CD8-positive, alpha-beta memory T cell (primary cell): Measurements from ENCODE around the gene TCOF1. TPM values are rescaled to one million over a fixed set of nuclear protein-coding genes. Genes with fewer than 3 reads are reported as not detected.

Experiments used
- CTCF ChIA-PET: fragments of 350-600 bp; sonication (Branson Sonifier 250); formaldehyde crosslinking; loops from one replicate; lab custom pipeline; 2021; ENCODE audit warnings: antibody characterized with exemption; lab: Charles Lee
- POLR2A ChIA-PET: fragments of 350-600 bp; sonication (Branson Sonifier 250); formaldehyde crosslinking; loops from one replicate; lab custom pipeline; 2021; ENCODE audit warnings: antibody characterized with exemption; lab: Charles Lee
- DNase-seq, 5 donors: peaks; one replicate each; pipeline versions ENCODE4 v3.0.0 to v3.0.0-alpha.2; 2020 to 2022; ENCODE audit warnings: mixed read lengths in 1 of 5
- H3K27ac ChIP-seq: one replicate; pipeline ENCODE4 v1.7.0; 2013; ENCODE audit warnings: low read depth, mild to moderate bottlenecking, low read length, moderate library complexity
- H3K27me3 ChIP-seq: 2 replicates; pipeline ENCODE4 v1.7.0; 2013; ENCODE audit warnings: low read length, mild to moderate bottlenecking; ENCODE audit not compliant: insufficient read depth, poor library complexity, severe bottlenecking
- H3K36me3 ChIP-seq: 2 replicates; pipeline ENCODE4 v1.7.0; 2013; ENCODE audit warnings: mild to moderate bottlenecking, low read length, moderate library complexity; ENCODE audit not compliant: insufficient read depth
- H3K4me1 ChIP-seq: 2 replicates; pipeline ENCODE4 v1.7.0; 2013; ENCODE audit warnings: mild to moderate bottlenecking, low read length, moderate library complexity; ENCODE audit not compliant: insufficient read depth
- H3K4me3 ChIP-seq: 2 replicates; pipeline ENCODE4 v1.7.0; 2013; ENCODE audit warnings: mild to moderate bottlenecking, low read length
- H3K9me3 ChIP-seq: 2 replicates; pipeline ENCODE4 v1.7.0; 2013; ENCODE audit warnings: mild to moderate bottlenecking, low read length
- H3K27ac Mint-ChIP-seq, 8 donors: one replicate each; pipeline ENCODE4 v1.8.0; 2020 to 2021; ENCODE audit warnings: mixed read lengths in 8 of 8, mild to moderate bottlenecking in 6 of 8, inconsistent platforms in 3 of 8, moderate library complexity in 3 of 8
- H3K27me3 Mint-ChIP-seq, 2 donors: one replicate each; pipeline ENCODE4 v1.8.0; 2020 to 2021; ENCODE audit warnings: mixed read lengths in 2 of 2, mild to moderate bottlenecking in 1 of 2, moderate library complexity in 1 of 2
- H3K36me3 Mint-ChIP-seq, 3 donors: one replicate each; pipeline ENCODE4 v1.8.0; 2020 to 2021; ENCODE audit warnings: mixed read lengths in 3 of 3, inconsistent platforms in 1 of 3, mild to moderate bottlenecking in 1 of 3
- H3K4me1 Mint-ChIP-seq, 3 donors: one replicate each; pipeline ENCODE4 v1.8.0; 2020 to 2021; ENCODE audit warnings: mixed read lengths in 3 of 3, inconsistent platforms in 1 of 3, mild to moderate bottlenecking in 1 of 3
- H3K4me3 Mint-ChIP-seq, 7 donors: one replicate each; pipeline ENCODE4 v1.8.0; 2020 to 2021; ENCODE audit warnings: mixed read lengths in 7 of 7, mild to moderate bottlenecking in 6 of 7, moderate library complexity in 4 of 7, inconsistent platforms in 2 of 7
- H3K9me3 Mint-ChIP-seq, 5 donors: one replicate each; pipeline ENCODE4 v1.8.0; 2020 to 2022; ENCODE audit warnings: mixed read lengths in 5 of 5, mild to moderate bottlenecking in 3 of 5, moderate library complexity in 2 of 5, inconsistent platforms in 1 of 5
- polyA plus RNA-seq: library from polyadenylated mRNA; unstranded; fragments of 300-500 nt; fragmentation: Illumina TruSeq; gene quantifications from one replicate; pipeline ENCODE4 v1.2.3, GENCODE V29; 2021
- total RNA-seq, 2 experiments: library from RNA; stranded (reverse); gene quantifications; one replicate each; pipeline ENCODE4 v1.2.3, GENCODE V29; 2021

TCOF1 gene
- total and polyA plus RNA-seq, 3 experiments from 2014 or later: 33.1 to 120 (median 116) TPM

DNA sequence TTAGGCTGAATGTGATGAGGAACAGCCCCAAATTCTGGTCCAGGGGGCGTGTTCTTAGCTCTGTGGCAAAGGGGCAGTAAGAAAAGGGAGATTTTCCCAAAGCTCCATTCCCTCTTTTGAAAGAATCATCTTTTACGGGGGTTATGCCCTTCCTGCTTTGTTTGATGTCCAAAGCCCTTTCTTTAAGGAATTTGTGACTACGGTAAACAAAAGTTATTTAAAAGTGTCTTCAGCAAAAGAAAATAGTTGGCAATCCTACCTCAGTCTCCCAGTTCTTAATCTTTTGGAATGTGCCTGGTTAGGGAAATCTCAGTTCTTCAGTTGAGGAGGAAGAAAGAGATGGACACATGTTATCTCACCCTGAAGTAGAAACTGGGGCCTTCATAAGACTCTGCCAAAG lies 30.4 kb upstream of the TCOF1 start:
- H3K27ac ChIP-seq: no peak overlapping the region
- H3K27me3 ChIP-seq: no peaks in the 10 kb centered on the region
- H3K4me3 Mint-ChIP-seq: no peak overlapping the region
- POLR2A ChIA-PET: no interaction called here
- no peaks in the 10 kb centered on the region for H3K9me3 Mint-ChIP-seq
- peaks cover 1 to 2% (median 2%) of the 10 kb centered on the region in 3 donors for H3K4me1 Mint-ChIP-seq
- no peaks in the 10 kb centered on the region for H3K4me1 ChIP-seq
- H3K9me3 ChIP-seq: no peaks in the 10 kb centered on the region
- no peak overlapping the region for H3K4me3 ChIP-seq
- DNase-seq: no peak
- H3K27me3 Mint-ChIP-seq: peaks cover 4 to 24% of the 10 kb centered on the region in 2 donors
- H3K36me3 Mint-ChIP-seq: no peaks in the 10 kb centered on the region
- CTCF ChIA-PET: interaction anchor here (1.6 kb wide), 1 partner anchor 23 kb away, joined by 4 read pairs; no protein-coding TSS in a partner anchor
- no peaks in the 10 kb centered on the region for H3K36me3 ChIP-seq
- no peak overlapping the region for H3K27ac Mint-ChIP-seq

DNA sequence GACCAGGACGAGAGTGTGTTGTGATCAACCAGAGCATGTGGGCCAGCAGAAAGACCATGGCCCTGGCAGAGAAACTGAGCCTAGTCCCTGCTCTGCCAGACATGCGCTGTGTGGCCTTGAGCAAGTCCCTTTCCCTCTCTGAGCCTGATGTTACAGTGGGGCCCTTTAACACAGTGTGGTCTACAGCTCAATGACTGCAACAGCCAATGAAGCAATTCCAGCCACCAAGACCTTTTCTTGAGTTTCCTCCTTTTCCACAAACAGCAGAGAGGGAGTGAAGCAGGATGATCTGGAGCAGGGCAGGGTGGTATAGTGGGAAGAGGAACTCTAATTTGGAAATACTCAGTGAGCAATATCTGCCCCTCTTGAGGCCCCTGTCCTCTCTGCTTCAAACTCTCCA lies 29.0 kb upstream of the TCOF1 start:
- POLR2A ChIA-PET: no interaction called here

DNA sequence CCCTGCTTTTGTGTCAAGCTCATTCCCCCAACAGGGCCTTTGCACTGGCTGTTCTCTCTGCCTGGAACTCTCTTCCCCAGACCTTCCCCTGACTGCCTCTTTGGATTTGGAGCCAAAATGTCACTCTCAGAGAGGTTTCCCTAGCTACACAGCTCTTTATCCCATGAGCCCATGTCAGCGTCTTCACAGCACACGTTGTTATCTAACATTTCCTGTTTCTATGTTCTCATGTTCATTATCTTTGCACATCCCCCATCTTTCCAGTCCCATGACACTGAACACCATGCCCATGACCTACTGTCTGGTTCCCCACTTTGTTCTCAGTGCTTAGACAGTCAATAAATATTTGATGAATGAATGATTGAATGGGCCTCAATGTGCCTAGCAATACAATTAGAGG lies 28.5 kb upstream of the TCOF1 start:
- H3K4me1 Mint-ChIP-seq: no peaks in the 10 kb centered on the region
- H3K4me3 ChIP-seq: no peak overlapping the region
- no peaks in the 10 kb centered on the region for H3K36me3 ChIP-seq
- H3K27me3 Mint-ChIP-seq: peaks cover 4 to 24% of the 10 kb centered on the region in 2 donors
- no peaks in the 10 kb centered on the region for H3K36me3 Mint-ChIP-seq
- POLR2A ChIA-PET: interaction anchor here (0.6 kb wide), 1 partner anchor 681 kb away, joined by 4 read pairs; no protein-coding TSS in a partner anchor
- DNase-seq: no peak
- H3K27me3 ChIP-seq: no peaks in the 10 kb centered on the region
- H3K27ac Mint-ChIP-seq: no peak overlapping the region
- CTCF ChIA-PET: no interaction called here
- H3K4me1 ChIP-seq: no peaks in the 10 kb centered on the region
- H3K9me3 Mint-ChIP-seq: no peaks in the 10 kb centered on the region
- no peaks in the 10 kb centered on the region for H3K9me3 ChIP-seq
- no peak overlapping the region for H3K4me3 Mint-ChIP-seq
- H3K27ac ChIP-seq: no peak overlapping the region

More for the DNA sequence above, 29.0 kb upstream of the TCOF1 start:
- Mint-ChIP-seq H3K4me3 (no peak overlapping the region), H3K4me1 (no peaks in the 10 kb centered on the region), H3K36me3 (no peaks in the 10 kb centered on the region), H3K27ac (no peak overlapping the region), H3K9me3 (no peaks in the 10 kb centered on the region), H3K27me3 (peaks cover 4 to 24% of the 10 kb centered on the region in 2 donors)
- Histone ChIP-seq H3K27ac (no peak overlapping the region), H3K36me3 (no peaks in the 10 kb centered on the region), H3K4me1 (no peaks in the 10 kb centered on the region), H3K4me3 (no peak overlapping the region), H3K9me3 (no peaks in the 10 kb centered on the region), H3K27me3 (no peaks in the 10 kb centered on the region)
- DNase-seq: no peak
- CTCF ChIA-PET: no interaction called here

DNA sequence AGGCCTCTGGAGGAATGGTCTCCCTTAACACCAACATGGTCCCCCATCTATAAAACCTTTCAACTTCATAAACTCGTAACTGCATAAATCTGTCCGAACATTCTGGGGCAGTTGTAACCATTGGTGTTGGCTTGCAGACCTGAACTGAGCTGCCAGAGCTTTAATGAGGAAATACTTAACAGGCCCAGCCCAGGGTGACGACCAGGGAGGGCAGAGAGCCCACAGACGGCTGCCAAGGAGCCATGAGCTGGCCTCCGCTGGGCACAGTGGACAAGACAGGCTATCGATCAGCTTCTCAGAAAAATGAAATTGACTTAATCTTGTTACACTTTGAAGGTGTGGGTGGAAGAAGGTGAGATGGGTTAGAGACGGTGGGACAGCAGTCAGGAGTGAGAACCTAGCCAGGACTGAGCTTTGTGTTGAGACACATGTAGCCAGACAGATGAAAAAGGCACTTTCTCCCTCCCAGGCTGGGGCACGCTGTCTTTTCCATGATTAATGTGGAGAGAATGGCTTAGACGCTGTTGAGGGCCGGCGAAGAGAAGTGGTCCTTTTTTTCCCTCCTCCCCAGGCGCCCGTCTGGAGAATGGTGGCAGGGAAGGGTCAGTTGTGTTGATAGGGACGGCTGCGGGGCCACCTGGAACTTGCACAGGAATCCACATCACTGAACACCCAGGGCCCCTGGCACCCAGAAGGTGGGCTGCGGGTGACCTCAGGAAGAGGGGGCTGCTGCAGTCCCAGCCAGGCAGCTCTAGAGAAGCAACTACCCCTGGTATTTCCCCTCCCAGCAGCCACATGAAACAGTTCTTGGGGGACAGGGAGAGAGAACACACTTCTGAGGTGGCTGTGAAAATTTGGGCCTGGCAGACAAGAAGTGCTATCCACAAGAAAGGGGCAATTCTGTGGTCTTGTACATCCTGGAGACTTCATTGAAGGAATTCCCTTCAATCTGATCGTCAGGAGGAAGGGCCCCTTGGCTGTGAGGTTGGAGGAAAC lies 27.3 kb upstream of the TCOF1 start:
- H3K27ac ChIP-seq: no peak overlapping the region
- H3K4me1 ChIP-seq: no peaks in the 10 kb centered on the region
- H3K27ac Mint-ChIP-seq: no peak overlapping the region
- peaks cover 2 to 20% of the 10 kb centered on the region in 2 donors for H3K27me3 Mint-ChIP-seq
- no peaks in the 10 kb centered on the region for H3K36me3 Mint-ChIP-seq
- POLR2A ChIA-PET: no interaction called here
- no peaks in the 10 kb centered on the region for H3K4me1 Mint-ChIP-seq
- no peak overlapping the region for H3K4me3 Mint-ChIP-seq
- H3K4me3 ChIP-seq: no peak overlapping the region
- no peak for DNase-seq
- no peaks in the 10 kb centered on the region for H3K27me3 ChIP-seq
- H3K9me3 ChIP-seq: no peaks in the 10 kb centered on the region
- no peaks in the 10 kb centered on the region for H3K9me3 Mint-ChIP-seq
- no peaks in the 10 kb centered on the region for H3K36me3 ChIP-seq
- CTCF ChIA-PET: no interaction called here

DNA sequence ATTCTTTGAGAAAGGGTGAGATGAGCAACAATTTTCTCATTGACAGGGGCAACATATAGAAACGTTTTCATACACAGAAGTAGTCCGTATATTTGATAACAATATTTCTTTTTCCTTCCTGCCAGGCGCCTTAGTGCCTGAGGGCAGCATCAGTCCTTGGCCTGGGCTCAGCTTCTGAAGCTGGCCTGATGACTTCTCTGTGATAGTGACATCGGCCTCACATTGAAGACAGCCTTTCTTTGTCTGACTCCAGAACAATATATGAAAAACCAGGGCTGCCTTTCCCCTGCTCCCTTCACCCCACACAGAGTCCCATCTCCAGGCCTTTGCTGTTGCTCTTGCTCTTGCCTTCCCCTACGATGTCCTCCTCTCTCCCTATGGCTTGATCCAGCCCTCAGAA lies 24.1 kb upstream of the TCOF1 start:
- no peak for DNase-seq
- Mint-ChIP-seq H3K9me3 (no peaks in the 10 kb centered on the region), H3K4me1 (no peaks in the 10 kb centered on the region), H3K27me3 (peaks cover 3 to 9% of the 10 kb centered on the region in 2 donors), H3K36me3 (no peaks in the 10 kb centered on the region), H3K27ac (no peak overlapping the region), H3K4me3 (no peak overlapping the region)
- POLR2A ChIA-PET: no interaction called here
- Histone ChIP-seq H3K36me3 (no peaks in the 10 kb centered on the region), H3K4me3 (no peak overlapping the region), H3K4me1 (no peaks in the 10 kb centered on the region), H3K27me3 (no peaks in the 10 kb centered on the region), H3K27ac (no peak overlapping the region), H3K9me3 (no peaks in the 10 kb centered on the region)
- CTCF ChIA-PET: no interaction called here

DNA sequence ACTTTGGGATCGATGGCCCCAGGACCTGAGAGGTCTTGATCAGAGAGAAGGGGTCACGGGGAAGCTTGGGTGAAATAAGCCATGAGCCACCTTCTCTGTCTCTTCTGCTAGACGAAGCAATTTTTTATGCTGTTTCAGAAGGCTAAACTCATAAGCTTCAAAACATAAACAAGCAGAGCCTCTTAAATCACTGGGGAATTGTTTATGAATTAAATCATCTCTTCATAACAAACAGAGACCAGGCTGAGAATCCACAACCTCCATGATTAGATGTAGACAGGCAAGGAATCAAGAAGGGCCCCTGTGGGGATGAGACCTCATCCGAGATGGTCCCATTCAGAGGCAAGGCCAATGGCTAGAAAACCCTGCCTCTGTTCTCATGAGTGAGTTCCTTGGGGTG lies 21.7 kb upstream of the TCOF1 start:
- H3K9me3 ChIP-seq: no peaks in the 10 kb centered on the region
- Mint-ChIP-seq H3K4me1 (no peaks in the 10 kb centered on the region), H3K27me3 (peaks cover 0 to 1% of the 10 kb centered on the region in 2 donors), H3K27ac (no peak overlapping the region), H3K9me3 (peaks cover 0 to 2% (median 0%) of the 10 kb centered on the region in 5 donors), H3K4me3 (no peak overlapping the region), H3K36me3 (no peaks in the 10 kb centered on the region)
- POLR2A ChIA-PET: no interaction called here
- no peak overlapping the region for H3K27ac ChIP-seq
- no peak for DNase-seq
- no peaks in the 10 kb centered on the region for H3K27me3 ChIP-seq
- no peak overlapping the region for H3K4me3 ChIP-seq
- H3K36me3 ChIP-seq: no peaks in the 10 kb centered on the region
- CTCF ChIA-PET: interaction anchor here (2.0 kb wide), 1 partner anchor 14 kb away, joined by 4 read pairs; no protein-coding TSS in a partner anchor
- no peaks in the 10 kb centered on the region for H3K4me1 ChIP-seq

DNA sequence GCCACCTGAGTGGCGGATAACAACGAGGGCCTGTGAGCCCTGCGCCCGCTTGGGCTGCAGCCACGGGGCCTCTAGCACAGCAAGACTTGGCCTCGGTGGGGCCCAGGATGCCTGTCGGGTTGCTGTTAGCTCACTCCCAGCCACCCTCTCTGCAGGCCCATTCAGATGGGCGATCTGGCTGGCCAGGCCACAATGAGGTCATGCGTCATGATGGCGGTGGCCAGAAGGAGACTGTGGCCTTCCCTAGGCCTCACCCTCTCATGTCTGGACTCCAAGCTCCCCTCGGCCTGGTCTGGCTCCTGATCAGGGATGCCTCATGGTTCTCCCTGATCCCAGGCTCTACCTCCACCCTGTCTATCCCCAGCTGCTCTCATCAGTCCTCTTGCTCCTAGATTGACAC lies 19.0 kb upstream of the TCOF1 start:
- Mint-ChIP-seq H3K27ac (no peak overlapping the region), H3K4me3 (no peak overlapping the region), H3K4me1 (peaks cover 9 to 14% (median 14%) of the 10 kb centered on the region in 3 donors), H3K9me3 (peaks cover 0 to 2% (median 0%) of the 10 kb centered on the region in 5 donors), H3K36me3 (no peaks in the 10 kb centered on the region), H3K27me3 (peaks cover 0 to 3% of the 10 kb centered on the region in 2 donors)
- DNase-seq: no peak
- Histone ChIP-seq H3K4me3 (no peak overlapping the region), H3K9me3 (no peaks in the 10 kb centered on the region), H3K27ac (no peak overlapping the region), H3K4me1 (no peaks in the 10 kb centered on the region), H3K36me3 (no peaks in the 10 kb centered on the region), H3K27me3 (no peaks in the 10 kb centered on the region)
- ChIA-PET CTCF (interaction anchor here (1.3 kb wide), 1 partner anchor 25 kb away, joined by 3 read pairs; no protein-coding TSS in a partner anchor), POLR2A (no interaction called here)

DNA sequence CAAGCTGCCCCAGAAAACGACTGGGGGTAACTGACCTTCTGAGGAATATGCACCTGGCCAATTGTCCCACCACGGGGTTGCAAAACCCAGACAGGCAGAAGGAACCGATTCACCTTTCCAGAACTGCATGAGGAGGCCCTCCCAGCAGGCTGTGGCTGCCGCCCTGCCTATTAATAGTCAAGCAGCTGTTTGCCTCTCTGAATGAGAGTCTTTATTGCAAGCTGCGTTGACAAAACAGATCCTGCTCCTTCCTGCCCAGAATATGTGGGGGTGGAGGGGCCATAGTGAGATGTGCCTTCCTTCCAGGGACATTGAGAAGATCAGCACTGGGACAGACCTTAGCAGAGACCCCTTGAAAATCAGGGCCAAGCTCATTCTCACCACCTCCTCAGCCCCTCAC lies 18.3 kb upstream of the TCOF1 start:
- POLR2A ChIA-PET: no interaction called here
- Histone ChIP-seq H3K4me1 (no peaks in the 10 kb centered on the region), H3K27me3 (no peaks in the 10 kb centered on the region), H3K36me3 (no peaks in the 10 kb centered on the region), H3K27ac (no peak overlapping the region), H3K9me3 (no peaks in the 10 kb centered on the region), H3K4me3 (no peak overlapping the region)
- Mint-ChIP-seq H3K27me3 (peaks cover 0 to 6% of the 10 kb centered on the region in 2 donors), H3K27ac (no peak overlapping the region), H3K4me1 (peaks cover 9 to 15% (median 14%) of the 10 kb centered on the region in 3 donors), H3K9me3 (peaks cover 0 to 2% (median 0%) of the 10 kb centered on the region in 5 donors), H3K36me3 (no peaks in the 10 kb centered on the region), H3K4me3 (no peak overlapping the region)
- no peak for DNase-seq
- CTCF ChIA-PET: interaction anchor here (1.3 to 2.2 kb wide), 2 partner anchors 11 to 25 kb away, joined by 3 to 9 read pairs; no protein-coding TSS in a partner anchor
